NCI-H1694 treated with DMSO at 0.1 percent for 48 hours (cell line): ENCODE measurements around the gene TAS2R10.
"Not testable (repeated sequence)": the region's sequence is repeated elsewhere in the genome, so short reads cannot be mapped to it uniquely, and the experiment has no call there.

ENCODE experiments used
- DNase-seq: peaks from one replicate; lab custom pipeline; 2025; lab: John Stamatoyannopoulos, UW

Gene TAS2R10, protein sequence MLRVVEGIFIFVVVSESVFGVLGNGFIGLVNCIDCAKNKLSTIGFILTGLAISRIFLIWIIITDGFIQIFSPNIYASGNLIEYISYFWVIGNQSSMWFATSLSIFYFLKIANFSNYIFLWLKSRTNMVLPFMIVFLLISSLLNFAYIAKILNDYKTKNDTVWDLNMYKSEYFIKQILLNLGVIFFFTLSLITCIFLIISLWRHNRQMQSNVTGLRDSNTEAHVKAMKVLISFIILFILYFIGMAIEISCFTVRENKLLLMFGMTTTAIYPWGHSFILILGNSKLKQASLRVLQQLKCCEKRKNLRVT

GRCh38 chr12:10826258-10826657 is at the start of gene TAS2R10:
TSS of gene TAS2R10 (minus strand) at chr12:10826358. CDS start at chr12:10826269, 89 bp downstream.
- no peak for DNase-seq

- DNase-seq, result no peak
Measured at GRCh38 chr12:10873378-10873777, 47.2 kb upstream of the TAS2R10 start.

DNA sequence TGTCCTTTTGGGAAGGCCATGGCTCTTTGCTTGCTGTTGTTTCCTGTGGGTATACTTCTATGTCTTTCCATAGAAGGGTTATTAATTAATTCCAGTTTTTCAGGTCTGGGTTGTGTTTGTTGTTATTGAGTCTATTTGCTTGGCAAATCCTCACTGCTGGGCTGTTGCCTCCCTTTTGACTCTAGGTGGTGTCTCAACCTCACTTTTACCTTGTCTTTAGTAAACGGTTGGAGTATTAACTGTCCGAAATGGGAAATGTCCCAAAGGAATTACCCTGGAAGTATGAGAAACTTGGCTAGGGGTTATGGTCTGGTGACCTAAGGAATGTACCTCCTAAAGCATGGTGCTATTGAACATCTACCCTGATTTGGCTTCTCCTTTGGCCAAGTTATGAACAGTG is 41.2 kb upstream of the TAS2R10 start:
- DNase-seq, result no peak

DNA sequence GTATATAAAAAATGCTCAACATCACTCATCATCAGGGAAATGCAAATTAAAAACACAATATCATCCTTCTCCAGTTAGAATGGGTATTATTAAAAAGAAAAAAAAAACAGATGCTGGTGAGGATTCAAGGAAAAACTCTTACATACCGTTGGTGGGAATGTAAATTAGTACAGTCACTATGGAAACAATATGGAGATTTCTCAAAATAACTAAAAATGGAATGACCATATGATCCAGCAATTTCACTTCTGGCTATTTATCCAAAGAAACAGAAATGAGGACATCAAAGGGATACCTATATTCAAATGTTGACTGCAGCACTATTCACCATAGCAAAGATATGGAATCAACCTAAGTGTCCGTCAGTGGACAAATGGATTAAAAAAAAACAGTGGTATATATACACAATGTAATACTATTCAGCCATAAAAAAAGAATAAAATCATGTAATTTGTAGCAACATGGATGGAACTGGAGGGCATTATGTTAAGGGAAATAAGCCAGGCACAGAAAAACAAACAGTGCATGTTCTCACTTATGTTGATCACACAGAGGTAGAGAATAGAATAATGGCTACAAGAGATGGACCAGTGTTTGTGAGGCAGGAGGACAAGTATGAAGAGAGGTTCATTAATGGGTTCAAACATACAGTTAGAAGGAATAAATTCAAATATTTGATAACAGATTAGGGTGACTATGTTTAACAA is 37.5 kb upstream of the TAS2R10 start:
- no peak for DNase-seq

GRCh38 chr12:10861366-10861765 is 35.2 kb upstream of the TAS2R10 start:
- no peak for DNase-seq

DNA sequence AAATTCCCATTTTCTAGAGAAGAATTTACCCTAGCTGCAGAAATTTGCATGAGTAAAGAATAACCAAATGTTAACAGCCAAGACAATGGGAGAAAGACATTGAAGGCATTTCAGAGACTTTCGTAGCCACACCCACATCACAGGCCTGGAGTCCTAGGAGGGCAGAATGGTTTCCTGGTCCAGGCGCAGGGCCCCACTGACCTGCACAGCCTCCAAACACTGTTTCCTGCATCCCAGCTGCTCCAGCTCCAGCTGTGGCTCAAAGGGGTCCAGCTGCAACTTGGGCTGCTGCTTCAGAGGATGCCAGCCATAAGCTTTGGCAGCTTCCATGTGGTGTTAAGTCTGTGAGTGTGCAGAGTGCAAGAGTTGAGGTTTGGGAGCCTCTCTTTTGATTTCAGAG is 29.6 kb upstream of the TAS2R10 start:
- DNase-seq, result no peak

- DNase-seq, result no peak
Measured at GRCh38 chr12:10853776-10854175, 27.6 kb upstream of the TAS2R10 start.

DNA sequence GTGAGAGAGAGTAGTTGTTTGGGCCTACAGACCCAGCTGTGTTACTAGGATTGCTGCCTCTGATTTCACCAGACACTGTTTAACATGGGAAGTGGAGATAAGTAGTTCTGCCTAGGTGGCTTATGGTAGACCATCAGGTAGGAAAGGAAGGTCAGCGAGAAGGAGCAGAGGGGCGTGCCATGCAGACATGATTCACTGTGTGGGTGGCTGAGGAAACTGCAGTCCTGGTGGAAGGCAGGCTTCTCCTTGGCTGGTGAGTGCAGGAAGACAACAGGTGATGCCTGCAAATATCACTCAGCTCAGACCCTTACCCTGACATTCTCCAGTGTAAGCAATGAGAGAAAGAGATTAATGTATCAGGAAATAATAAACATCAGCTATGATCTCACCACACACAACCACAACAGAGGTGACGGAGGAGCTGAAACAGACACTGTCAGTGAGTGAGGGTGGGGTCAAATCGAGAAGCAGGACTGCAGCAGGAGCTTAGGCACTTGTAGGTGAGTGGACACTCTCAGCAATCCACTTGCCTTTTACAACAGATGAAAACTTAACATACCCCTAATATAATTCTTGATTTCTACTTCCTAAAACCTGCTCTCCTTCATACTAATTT is 25.2 kb upstream of the TAS2R10 start:
- no peak for DNase-seq

GRCh38 chr12:10849425-10849878 is 23.3 kb upstream of the TAS2R10 start, which contains the start of gene PRR4:
TSS of gene PRR4 (minus strand) at chr12:10849475. CDS start at chr12:10849437, 38 bp downstream.
- DNase-seq, result no peak

DNA sequence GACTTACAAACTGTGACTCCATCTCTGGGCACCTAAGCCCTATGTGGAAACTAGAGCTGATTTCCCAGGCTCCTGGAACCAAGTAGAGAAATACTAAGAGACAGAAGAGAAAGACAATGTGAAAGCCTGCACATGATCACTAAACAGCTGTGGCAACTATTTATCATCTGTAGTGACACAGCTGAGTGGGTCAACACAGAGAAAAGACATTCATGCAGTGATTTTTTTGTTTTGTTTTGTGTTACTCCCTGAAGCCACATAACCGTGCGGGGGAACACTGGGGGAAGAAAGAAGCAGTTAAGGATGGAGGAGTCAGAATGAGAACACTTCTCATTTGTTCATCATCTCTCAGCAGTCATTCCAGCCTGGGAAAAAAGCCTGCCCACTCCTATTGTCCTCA is 21.6 kb upstream of the TAS2R10 start:
- no peak for DNase-seq

- no peak for DNase-seq
Measured at GRCh38 chr12:10842862-10843261, 16.7 kb upstream of the TAS2R10 start.

DNA sequence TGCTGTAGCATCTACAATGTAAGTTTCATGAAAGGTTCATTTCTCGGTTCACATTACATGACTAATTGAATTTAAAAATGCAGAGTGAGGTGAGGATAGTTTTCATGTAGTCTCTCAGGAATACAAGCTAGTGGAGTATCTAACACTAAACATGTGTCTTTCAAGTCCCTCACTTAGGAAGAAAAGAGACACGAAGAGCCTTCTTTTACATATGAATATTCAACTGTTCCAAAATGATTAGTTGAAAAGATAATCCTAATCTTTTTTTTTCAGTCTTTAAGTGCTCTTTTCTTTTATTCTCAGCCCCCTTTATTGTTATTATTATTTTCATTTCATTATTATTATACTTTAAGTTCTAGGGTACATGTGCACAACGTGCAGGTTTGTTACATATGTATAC is 12.3 kb upstream of the TAS2R10 start:
- DNase-seq, result no peak

DNA sequence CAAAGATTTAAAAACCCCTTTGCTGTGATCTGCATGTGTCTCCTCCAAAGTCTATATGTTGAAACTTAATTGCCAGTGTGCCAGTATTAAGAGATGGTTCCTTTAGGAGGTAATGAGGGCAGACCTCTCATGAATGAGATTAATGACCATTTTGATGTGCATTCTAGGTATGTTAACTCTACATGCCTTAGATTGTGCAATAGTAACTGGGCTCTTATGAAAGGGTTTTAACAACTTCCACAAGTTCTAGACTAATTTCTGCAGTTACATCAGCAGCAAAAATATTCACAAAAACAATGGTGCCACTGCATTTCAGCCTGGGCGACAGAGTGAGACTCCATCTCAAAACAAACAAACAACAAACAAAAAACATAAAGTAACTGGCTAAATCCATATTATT is 3.8 kb upstream of the TAS2R10 start:
- no peak for DNase-seq

DNA sequence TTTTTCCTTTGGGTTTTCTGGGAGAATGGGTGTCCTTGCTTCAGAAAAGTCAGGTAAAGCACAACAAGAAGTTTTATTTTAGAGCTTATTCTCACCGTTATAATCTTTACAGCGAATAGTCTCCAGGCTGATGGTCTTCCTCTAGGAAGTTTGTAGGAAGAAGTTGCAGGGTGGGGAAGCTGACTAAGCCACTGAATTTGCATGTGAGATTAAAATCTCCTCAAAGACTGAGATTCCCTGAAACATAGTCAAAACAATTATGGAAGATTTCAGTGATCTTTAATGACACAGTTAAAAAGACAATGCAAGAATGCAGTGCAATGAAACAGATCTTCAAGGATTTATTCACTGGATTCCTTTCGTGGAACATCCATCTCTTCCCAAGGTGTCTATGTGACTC is 1.2 kb downstream of the TAS2R10 start:
- DNase-seq, result no peak

- DNase-seq, result no peak
Measured at GRCh38 chr12:10811883-10812536, 14.1 kb downstream of the TAS2R10 start.

DNA sequence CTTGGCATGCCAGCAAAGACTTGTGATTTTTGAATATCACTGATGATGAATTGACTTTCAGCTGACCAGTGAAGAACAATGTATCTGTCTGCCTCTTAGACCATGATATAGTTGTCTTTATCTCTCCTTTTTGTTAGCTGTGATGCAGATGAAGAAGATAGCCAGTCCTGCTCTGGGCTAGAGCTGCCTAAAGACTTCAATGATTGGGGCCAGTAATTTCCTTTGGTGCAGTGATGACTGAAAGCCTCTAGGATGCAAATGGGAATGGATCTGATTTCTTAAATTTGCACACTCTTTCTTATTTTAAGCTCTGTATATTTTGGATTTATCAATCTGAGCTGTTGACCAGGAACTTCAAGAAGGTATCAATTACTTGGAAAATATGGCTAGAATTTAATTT is 16.1 kb downstream of the TAS2R10 start, which contains the start of gene TAS2R9:
Gene TAS2R9, minus strand, starts transcription at position 101 of the 400 bp plus-strand sequence. Its CDS starts 93 bp downstream, at position 8.
- DNase-seq, result no peak

DNA sequence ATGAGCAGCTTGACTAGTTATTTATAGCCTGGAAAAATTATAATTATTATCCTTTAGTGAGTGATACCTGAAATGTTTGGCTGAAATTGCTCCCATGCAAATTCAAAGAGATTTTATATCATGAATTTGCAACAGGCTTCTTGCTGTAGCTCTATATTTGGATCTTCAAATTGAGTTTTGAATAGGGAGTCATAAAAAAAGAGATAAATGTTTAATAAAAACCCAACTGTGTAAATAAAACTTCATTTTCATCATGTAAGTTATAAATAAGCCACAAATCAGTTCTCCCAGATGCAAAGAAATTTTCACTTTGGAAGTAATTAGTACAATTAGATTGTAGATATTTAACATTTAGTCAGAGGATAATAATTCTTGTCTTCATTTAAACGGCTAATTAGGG is 19.0 kb downstream of the TAS2R10 start, which contains the start of gene TAS2R8:
Gene TAS2R8, minus strand, starts transcription at position 101 of the 400 bp plus-strand sequence. CDS start 306 bp downstream, outside the sequence.
- DNase-seq, result no peak

DNA sequence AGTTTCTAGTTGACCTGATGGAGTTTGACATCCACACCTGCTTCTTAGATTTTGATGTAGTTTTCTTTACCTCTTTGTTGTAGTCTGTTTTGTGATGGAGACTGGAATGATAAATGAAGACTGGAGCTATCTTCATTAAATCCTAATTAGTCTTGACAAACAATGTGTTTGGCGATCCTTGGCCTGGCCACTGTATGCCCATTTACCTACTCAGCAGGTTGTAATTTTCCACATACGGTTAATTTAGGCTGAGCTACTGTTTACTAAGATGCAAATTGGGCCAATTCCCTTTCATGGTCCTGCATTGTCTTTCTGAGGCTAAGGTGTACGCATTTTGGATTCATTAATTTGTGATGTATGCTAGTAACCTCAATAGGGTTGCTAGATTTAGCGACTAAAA is 23.6 kb downstream of the TAS2R10 start, which contains the start of gene TAS2R7:
Gene TAS2R7, minus strand, starts transcription at position 41 of the 400 bp plus-strand sequence. CDS start 57 bp downstream, outside the sequence.
- no peak for DNase-seq

- DNase-seq, result no peak
Measured at GRCh38 chr12:10801741-10802140, 24.4 kb downstream of the TAS2R10 start.

DNA sequence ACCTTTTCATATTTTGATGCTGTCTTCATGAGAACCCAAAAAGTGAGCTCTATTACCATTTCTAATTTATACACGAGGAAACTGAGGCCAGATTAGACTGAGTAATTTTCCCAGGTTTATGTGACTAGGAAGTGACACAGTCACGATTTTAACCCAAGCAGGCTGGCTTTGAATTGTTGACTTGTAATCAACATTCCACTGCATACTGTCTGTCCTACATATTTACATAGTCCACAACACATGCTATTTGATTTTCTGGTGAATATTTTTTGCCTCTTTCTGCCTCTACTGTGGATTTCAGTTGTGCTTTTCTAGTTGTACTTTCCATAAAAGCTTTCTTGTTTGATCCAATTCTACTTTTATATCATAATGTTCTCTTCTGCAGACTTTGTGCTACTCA is 31.9 kb downstream of the TAS2R10 start:
- no peak for DNase-seq

DNA sequence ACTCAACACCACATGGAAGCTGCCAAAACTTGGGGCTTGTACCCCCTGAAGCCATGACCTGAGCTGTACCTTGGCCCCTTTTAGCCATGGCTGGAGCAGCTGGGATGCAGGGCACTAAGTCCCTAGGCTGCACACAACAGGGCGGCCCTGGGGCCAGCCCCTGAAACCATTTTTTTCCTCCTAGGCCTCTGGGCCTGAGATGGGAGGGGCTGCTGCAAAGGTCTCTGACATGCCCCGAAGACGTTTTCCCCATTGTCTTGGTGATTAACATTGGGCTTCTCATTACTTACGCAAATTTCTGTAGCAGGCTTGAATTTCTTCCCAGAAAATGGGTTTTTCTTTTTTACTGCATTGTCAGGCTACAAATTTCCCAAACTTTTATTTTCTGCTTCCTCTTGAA is 34.4 kb downstream of the TAS2R10 start:
- not testable (repeated sequence) for DNase-seq

GRCh38 chr12:10783252-10783651 is 42.9 kb downstream of the TAS2R10 start:
- no peak for DNase-seq
